ENCODE data around the gene CADM2.

CADM2 gene

GRCh38 chr3:85303156-85303555 is 344.4 kb downstream of the CADM2 start:
- TF ChIP-seq, protein P1, sequence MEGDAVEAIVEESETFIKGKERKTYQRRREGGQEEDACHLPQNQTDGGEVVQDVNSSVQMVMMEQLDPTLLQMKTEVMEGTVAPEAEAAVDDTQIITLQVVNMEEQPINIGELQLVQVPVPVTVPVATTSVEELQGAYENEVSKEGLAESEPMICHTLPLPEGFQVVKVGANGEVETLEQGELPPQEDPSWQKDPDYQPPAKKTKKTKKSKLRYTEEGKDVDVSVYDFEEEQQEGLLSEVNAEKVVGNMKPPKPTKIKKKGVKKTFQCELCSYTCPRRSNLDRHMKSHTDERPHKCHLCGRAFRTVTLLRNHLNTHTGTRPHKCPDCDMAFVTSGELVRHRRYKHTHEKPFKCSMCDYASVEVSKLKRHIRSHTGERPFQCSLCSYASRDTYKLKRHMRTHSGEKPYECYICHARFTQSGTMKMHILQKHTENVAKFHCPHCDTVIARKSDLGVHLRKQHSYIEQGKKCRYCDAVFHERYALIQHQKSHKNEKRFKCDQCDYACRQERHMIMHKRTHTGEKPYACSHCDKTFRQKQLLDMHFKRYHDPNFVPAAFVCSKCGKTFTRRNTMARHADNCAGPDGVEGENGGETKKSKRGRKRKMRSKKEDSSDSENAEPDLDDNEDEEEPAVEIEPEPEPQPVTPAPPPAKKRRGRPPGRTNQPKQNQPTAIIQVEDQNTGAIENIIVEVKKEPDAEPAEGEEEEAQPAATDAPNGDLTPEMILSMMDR (conservative IDR thresholded peaks at IDR 0.05; ENCODE audit: control insufficient read depth, insufficient read depth, low read depth, low read length) = no peak
- H3K4me3 ChIP-seq (ENCODE audit: control insufficient read depth, low read depth, low read length) = no peak overlapping the region
- DNase-seq (ENCODE audit: low read depth) = no peak

DNA sequence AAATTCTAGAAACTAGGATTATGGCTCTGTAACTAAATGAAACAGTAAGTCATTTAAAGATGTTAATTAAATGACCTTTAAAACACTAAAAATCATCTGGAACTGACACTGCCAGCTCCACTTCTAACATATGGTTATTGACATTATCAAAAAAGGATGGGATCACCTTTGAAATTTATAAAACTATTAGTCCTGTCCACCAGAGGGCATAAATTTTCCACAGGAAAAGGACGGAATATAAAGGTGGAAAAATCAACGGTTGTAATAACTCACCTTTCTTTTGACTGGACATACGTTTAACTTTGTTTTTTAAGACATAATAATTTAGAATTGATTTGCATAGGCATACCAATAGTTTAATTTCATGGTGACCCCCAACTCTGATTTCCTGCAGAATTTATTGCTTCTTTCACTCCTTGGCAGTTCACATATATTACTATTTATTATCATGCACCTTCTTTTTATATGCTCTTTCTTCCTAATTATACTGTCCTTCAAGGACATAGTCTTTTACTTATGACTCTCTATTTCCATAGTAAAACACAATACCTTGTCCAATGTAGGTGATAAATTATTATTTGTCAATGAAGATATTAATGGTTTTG is 345.7 kb downstream of the CADM2 start:
- H3K4me3 ChIP-seq (ENCODE audit: control insufficient read depth, low read depth, low read length) = no peak overlapping the region
- no peak for DNase-seq (ENCODE audit: low read depth)
- TF ChIP-seq, protein P1 (conservative IDR thresholded peaks at IDR 0.05; ENCODE audit: control insufficient read depth, insufficient read depth, low read depth, low read length) = peak; percentile 13

DNA sequence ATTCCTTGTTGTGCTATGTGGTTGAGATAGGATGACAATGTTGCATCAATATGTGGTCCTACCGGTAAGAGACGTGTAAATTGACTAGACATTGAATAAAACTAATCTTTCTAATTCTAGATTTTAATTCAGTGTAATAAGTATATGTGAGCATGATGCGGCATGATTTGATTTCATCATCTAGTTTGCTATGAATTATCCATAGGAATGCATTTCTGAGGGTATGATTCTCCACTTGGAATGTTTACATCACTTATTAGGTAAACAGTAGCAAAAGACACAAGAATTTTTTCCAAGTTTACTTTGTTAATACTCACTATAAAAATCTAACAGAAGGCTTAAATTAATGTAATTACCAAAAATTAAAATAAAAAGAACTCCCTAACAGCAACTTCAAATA is 353.5 kb downstream of the CADM2 start:
- DNase-seq (ENCODE audit: low read depth) = no peak
- H3K4me3 ChIP-seq (ENCODE audit: control insufficient read depth, low read depth, low read length) = no peak overlapping the region
- TF ChIP-seq, protein P1 (conservative IDR thresholded peaks at IDR 0.05; ENCODE audit: control insufficient read depth, insufficient read depth, low read depth, low read length) = no peak

DNA sequence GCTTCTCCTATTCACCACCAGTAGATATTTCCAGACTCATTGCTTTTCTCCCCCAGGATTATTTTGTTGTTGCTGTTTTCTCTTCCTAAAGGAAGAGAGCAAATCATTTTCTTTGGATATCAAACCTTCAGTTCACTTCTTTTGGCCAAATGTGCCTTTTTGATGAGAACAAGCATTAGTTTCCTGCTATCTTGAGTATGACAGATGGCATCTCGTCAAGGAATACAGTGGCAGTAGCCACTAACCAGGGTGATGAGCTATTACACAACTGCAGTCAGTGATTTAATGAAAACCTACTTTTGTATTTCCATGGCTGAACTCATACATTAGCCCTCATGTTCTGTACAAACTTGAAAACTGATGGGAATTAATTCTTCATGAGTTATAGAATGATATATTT is 354.6 kb downstream of the CADM2 start:
- TF ChIP-seq, protein P1 (conservative IDR thresholded peaks at IDR 0.05; ENCODE audit: control insufficient read depth, insufficient read depth, low read depth, low read length) = no peak

DNA sequence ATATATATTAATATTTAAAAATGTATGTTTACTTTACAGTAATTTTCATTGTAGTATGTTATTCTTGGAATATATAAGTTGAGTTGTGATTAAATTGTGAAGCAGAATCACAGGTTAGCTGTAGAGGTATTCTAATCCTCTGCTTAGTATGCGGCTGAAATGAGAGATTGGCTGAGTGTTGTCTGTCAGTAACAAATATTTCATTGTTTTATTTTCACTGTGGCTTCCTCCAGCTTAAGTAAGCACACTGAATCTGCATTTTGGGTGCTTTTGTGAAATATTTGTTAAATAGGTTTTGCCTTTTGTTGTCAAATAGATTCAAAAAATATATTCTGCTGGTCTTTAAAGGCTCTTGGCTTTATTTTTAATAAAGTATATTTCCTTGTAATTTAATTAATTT is 357.5 kb downstream of the CADM2 start:
- TF ChIP-seq, protein P1 (conservative IDR thresholded peaks at IDR 0.05; ENCODE audit: control insufficient read depth, insufficient read depth, low read depth, low read length) = no peak
- no peak for DNase-seq (ENCODE audit: low read depth)
- H3K4me3 ChIP-seq (ENCODE audit: control insufficient read depth, low read depth, low read length) = no peak overlapping the region

More for the DNA sequence above, 354.6 kb downstream of the CADM2 start:
- H3K4me3 ChIP-seq (ENCODE audit: control insufficient read depth, low read depth, low read length) = no peak overlapping the region
- DNase-seq (ENCODE audit: low read depth) = no peak

GRCh38 chr3:85321892-85322291 is 363.1 kb downstream of the CADM2 start:
- no peak overlapping the region for H3K4me3 ChIP-seq (ENCODE audit: control insufficient read depth, low read depth, low read length)
- DNase-seq (ENCODE audit: low read depth) = no peak
- TF ChIP-seq, protein P1 (conservative IDR thresholded peaks at IDR 0.05; ENCODE audit: control insufficient read depth, insufficient read depth, low read depth, low read length) = no peak

DNA sequence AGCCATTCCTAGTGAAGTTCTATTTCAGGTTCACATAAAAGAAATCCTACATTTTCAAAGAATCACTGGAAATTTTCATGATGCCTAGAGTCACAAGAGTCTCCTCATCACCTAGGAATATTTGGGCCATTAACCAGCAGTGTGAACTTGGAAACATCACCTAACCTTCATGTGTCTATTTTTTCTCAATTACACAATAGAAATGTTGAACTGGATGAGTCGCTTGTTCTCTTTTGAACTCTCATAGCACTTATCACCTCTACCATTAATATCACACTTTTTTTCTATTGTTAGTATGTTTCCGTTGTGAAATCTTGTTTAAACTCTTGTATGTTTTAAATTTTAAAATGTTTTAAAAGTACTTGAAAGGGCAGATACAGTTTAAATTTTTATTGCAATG is 371.3 kb downstream of the CADM2 start:
- DNase-seq (ENCODE audit: low read depth) = no peak
- H3K4me3 ChIP-seq (ENCODE audit: control insufficient read depth, low read depth, low read length) = no peak overlapping the region
- TF ChIP-seq, protein P1 (conservative IDR thresholded peaks at IDR 0.05; ENCODE audit: control insufficient read depth, insufficient read depth, low read depth, low read length) = no peak

All from fibroblast of mammary gland (primary cell).